OCI-LY7 (cell line): ENCODE results near the gene SPOP.

Experiments
- CTCF ChIP-seq: fragments of 200-600 bp; sonication (generic); conservative IDR thresholded peaks from 2 replicates; pipeline ENCODE4 v1.5.1; 2014; ENCODE audit warnings: mild to moderate bottlenecking, antibody characterized with exemption, low read length, moderate library complexity, mixed read lengths
- EZH2phosphoT487 ChIP-seq: fragments of 200-600 bp; sonication (generic); IDR thresholded peaks from 2 replicates; pipeline ENCODE4 v1.6.1; 2018; ENCODE audit warnings: low read depth, borderline replicate concordance, mild to moderate bottlenecking, mixed run types, antibody characterized with exemption, low read length, moderate library complexity, mixed read lengths

GRCh38 chr17:49647256-49647585, 30.7 kb downstream of the SPOP start:
- TF ChIP-seq CTCF (no peak), EZH2phosphoT487 (no peak)
